ENCODE measurements around the gene OR6J1. TPM values are rescaled to one million over a fixed set of nuclear protein-coding genes. Genes with fewer than 3 reads are reported as not detected.

The OR6J1 gene
- total RNA-seq, 1 experiment from 2014 or later: not detected

GRCh38 chr14:22651586-22651985 is 7.4 kb upstream of the OR6J1 start:
- no peaks in the 10 kb centered on the region for H3K27me3 Mint-ChIP-seq (ENCODE audit: insufficient read depth, unreplicated experiment)
- POLR2A ChIA-PET: interaction anchor here (0.6 to 3.5 kb wide), 4 partner anchors 53 to 283 kb away, joined by 3 to 22 read pairs (median 22); partner anchors contain the start of genes ABHD4 and DAD1
- no peaks in the 10 kb centered on the region for H3K9me3 Mint-ChIP-seq (ENCODE audit: unreplicated experiment)
- no TSS peak for BruUV-seq (replicated peaks)
- CTCF ChIA-PET: interaction anchor here (0.6 to 10.3 kb wide), 20 partner anchors 9 to 262 kb away, joined by 3 to 206 read pairs (median 6); partner anchors contain the start of gene ABHD4
- H3K4me1 Mint-ChIP-seq (ENCODE audit: insufficient read depth, unreplicated experiment): peaks cover 16% of the 10 kb centered on the region
- no peak overlapping the region for H3K4me3 Mint-ChIP-seq (ENCODE audit: unreplicated experiment)
- TF ChIP-seq, protein P1, sequence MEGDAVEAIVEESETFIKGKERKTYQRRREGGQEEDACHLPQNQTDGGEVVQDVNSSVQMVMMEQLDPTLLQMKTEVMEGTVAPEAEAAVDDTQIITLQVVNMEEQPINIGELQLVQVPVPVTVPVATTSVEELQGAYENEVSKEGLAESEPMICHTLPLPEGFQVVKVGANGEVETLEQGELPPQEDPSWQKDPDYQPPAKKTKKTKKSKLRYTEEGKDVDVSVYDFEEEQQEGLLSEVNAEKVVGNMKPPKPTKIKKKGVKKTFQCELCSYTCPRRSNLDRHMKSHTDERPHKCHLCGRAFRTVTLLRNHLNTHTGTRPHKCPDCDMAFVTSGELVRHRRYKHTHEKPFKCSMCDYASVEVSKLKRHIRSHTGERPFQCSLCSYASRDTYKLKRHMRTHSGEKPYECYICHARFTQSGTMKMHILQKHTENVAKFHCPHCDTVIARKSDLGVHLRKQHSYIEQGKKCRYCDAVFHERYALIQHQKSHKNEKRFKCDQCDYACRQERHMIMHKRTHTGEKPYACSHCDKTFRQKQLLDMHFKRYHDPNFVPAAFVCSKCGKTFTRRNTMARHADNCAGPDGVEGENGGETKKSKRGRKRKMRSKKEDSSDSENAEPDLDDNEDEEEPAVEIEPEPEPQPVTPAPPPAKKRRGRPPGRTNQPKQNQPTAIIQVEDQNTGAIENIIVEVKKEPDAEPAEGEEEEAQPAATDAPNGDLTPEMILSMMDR (IDR thresholded peaks at IDR 0.05; ENCODE audit: unreplicated experiment): no peak
- intact Hi-C loops (cut with micrococcal nuclease): loop anchor here (10.0 kb wide), 1 partner anchor 173 kb away; the partner anchor contains the start of gene MRPL52
- DNase-seq (ENCODE audit: unreplicated experiment): no peak
- H3K27ac Mint-ChIP-seq (ENCODE audit: low read depth, unreplicated experiment): no peak overlapping the region
- no peaks in the 10 kb centered on the region for H3K36me3 Mint-ChIP-seq (ENCODE audit: insufficient read depth, unreplicated experiment)

- ChIA-PET CTCF (interaction anchor here (0.5 to 10.3 kb wide), 21 partner anchors 8 to 261 kb away, joined by 3 to 206 read pairs (median 6); partner anchors contain the start of gene ABHD4), POLR2A (interaction anchor here (0.6 to 3.5 kb wide), 3 partner anchors 53 to 283 kb away, joined by 3 to 22 read pairs (median 22); partner anchors contain the start of gene ABHD4)
- intact Hi-C loops (cut with micrococcal nuclease): loop anchor here (10.0 kb wide), 1 partner anchor 174 kb away; the partner anchor contains the start of gene MRPL52
- DNase-seq (ENCODE audit: unreplicated experiment): peak; percentile 40
- no peak overlapping the region for H3K27ac Mint-ChIP-seq (ENCODE audit: low read depth, unreplicated experiment)
- peaks cover 22% of the 10 kb centered on the region for H3K4me1 Mint-ChIP-seq (ENCODE audit: insufficient read depth, unreplicated experiment)
- H3K27me3 Mint-ChIP-seq (ENCODE audit: insufficient read depth, unreplicated experiment): no peaks in the 10 kb centered on the region
- TF ChIP-seq, protein P1 (IDR thresholded peaks at IDR 0.05; ENCODE audit: unreplicated experiment): no peak
- BruUV-seq (replicated peaks): TSS peak; percentile 98
- no peaks in the 10 kb centered on the region for H3K9me3 Mint-ChIP-seq (ENCODE audit: unreplicated experiment)
- no peaks in the 10 kb centered on the region for H3K36me3 Mint-ChIP-seq (ENCODE audit: insufficient read depth, unreplicated experiment)
- H3K4me3 Mint-ChIP-seq (ENCODE audit: unreplicated experiment): no peak overlapping the region
Observed at GRCh38 chr14:22650960-22651521, 6.9 kb upstream of the OR6J1 start.

DNA sequence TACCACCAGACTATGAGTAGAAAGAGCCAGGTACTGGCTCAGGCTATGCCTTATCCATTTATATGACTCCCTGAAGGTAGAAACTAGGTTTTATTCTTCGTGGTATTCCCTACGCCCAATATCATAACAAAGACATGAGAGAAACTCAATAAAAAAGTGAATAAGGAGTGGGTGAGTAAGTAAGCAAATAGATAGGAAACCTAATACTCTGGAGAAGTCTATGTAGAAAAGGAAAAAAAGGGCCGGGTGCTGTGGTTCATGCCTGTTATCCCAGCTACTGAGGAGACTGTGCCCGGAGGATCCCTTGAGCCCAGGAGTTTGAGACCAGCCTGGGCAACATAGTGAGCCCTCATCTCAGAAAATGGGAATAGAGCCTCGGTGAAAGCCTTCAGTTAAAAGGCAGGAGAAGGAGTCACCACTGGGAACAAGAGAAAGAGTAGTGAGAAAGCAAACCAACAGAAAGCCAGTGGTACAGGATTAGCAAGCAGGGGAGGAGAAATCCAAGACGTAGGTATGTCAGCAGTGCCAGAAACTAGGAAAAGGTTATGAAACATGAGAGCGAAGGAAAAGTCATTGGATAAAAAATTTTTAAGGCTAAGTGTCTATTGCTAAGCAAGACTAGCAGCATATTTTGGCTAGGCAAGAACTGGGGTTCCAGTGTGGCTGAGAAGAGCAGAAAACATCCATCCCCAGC is 6.0 kb upstream of the OR6J1 start:
- BruUV-seq (replicated peaks): no TSS peak
- Mint-ChIP-seq H3K27me3 (ENCODE audit: insufficient read depth, unreplicated experiment) (no peaks in the 10 kb centered on the region), H3K9me3 (ENCODE audit: unreplicated experiment) (no peaks in the 10 kb centered on the region), H3K4me1 (ENCODE audit: insufficient read depth, unreplicated experiment) (peaks cover 27% of the 10 kb centered on the region), H3K4me3 (ENCODE audit: unreplicated experiment) (no peak overlapping the region), H3K36me3 (ENCODE audit: insufficient read depth, unreplicated experiment) (no peaks in the 10 kb centered on the region), H3K27ac (ENCODE audit: low read depth, unreplicated experiment) (no peak overlapping the region)
- TF ChIP-seq, protein P1 (IDR thresholded peaks at IDR 0.05; ENCODE audit: unreplicated experiment): no peak
- no peak for DNase-seq (ENCODE audit: unreplicated experiment)
- intact Hi-C loops (cut with micrococcal nuclease): loop anchor here (10.0 kb wide), 1 partner anchor 175 kb away; the partner anchor contains the start of gene MRPL52
- CTCF ChIA-PET: interaction anchor here (0.7 to 10.3 kb wide), 14 partner anchors 8 to 94 kb away, joined by 3 to 206 read pairs (median 18); partner anchors contain the start of gene ABHD4
- POLR2A ChIA-PET: interaction anchor here (6.9 kb wide), 1 partner anchor 52 kb away, joined by 70 read pairs; the partner anchor contains the start of gene ABHD4

DNA sequence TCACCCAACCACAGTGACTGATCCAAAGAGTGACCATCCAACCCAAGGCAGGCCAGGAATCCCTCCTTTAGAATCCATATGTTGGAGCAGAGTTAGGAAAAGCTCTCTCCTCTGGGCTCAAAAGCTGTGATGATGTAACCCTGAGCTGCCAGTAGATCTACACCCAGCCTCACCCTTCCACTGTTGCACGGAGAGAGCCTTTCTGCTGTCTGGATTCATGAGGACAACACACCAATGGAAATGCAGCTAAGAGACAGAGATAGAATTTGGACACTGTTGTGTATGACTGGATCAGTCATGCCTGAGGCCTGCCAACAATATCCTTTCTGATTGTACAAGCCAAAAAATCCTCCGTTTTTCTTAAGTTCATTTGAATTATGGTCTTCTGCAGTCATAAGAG is 4.4 kb upstream of the OR6J1 start:
- POLR2A ChIA-PET: interaction anchor here (0.6 to 6.9 kb wide), 15 partner anchors 9 to 359 kb away, joined by 3 to 70 read pairs (median 4); partner anchors contain the start of genes ABHD4, DAD1 and LRP10

More for the DNA sequence above, 4.4 kb upstream of the OR6J1 start:
- Mint-ChIP-seq H3K9me3 (ENCODE audit: unreplicated experiment) (no peaks in the 10 kb centered on the region), H3K4me3 (ENCODE audit: unreplicated experiment) (peak overlapping the region; percentile 8), H3K36me3 (ENCODE audit: insufficient read depth, unreplicated experiment) (no peaks in the 10 kb centered on the region), H3K4me1 (ENCODE audit: insufficient read depth, unreplicated experiment) (peaks cover 35% of the 10 kb centered on the region), H3K27ac (ENCODE audit: low read depth, unreplicated experiment) (peak overlapping the region; percentile 71), H3K27me3 (ENCODE audit: insufficient read depth, unreplicated experiment) (no peaks in the 10 kb centered on the region)
- CTCF ChIA-PET: interaction anchor here (0.6 to 6.3 kb wide), 12 partner anchors 10 to 857 kb away, joined by 3 to 57 read pairs (median 4); partner anchors contain the start of gene ABHD4
- intact Hi-C loops (cut with micrococcal nuclease): no loop called here
- no TSS peak for BruUV-seq (replicated peaks)
- DNase-seq (ENCODE audit: unreplicated experiment): peak; percentile 57
- TF ChIP-seq, protein P1 (IDR thresholded peaks at IDR 0.05; ENCODE audit: unreplicated experiment): no peak
